HepG2 (cell line): Measurements from ENCODE around the gene SPATS2. TPM values are rescaled to one million over a fixed set of nuclear protein-coding genes. Genes with fewer than 3 reads are reported as not detected.
A peak's percentile ranks its signal among the peaks of the same experiment; 100 is the strongest.

Experiments
- ETV6 ChIP-seq: sonication (generic); formaldehyde crosslinking; conservative IDR thresholded peaks from 2 replicates; pipeline ENCODE4 v1.4.0; 2020; ENCODE audit warnings: missing genetic modification reagents
- HNF1A ChIP-seq, 2 experiments: sonication (generic) in 1 of 2; formaldehyde crosslinking in 1 of 2; IDR thresholded peaks; 2 replicates each; pipeline versions ENCODE4 v1.4.0 to v1.6.1; 2016 to 2020; ENCODE audit warnings: borderline replicate concordance in 1 of 2, low read depth in 1 of 2, mild to moderate bottlenecking in 1 of 2, missing genetic modification reagents in 1 of 2
- IKZF4 ChIP-seq: sonication (generic); formaldehyde crosslinking; IDR thresholded peaks from 2 replicates; pipeline ENCODE4 v1.5.1; 2020; ENCODE audit warnings: borderline replicate concordance, mild to moderate bottlenecking, low read depth, missing genetic modification reagents; ENCODE audit errors: not compliant biosample characterization
- KDM1A ChIP-seq: IDR thresholded peaks from 2 replicates; pipeline ENCODE4 v1.6.1; 2016; ENCODE audit warnings: missing compliant biosample characterization
- KLF9 ChIP-seq: IDR thresholded peaks from 2 replicates; pipeline ENCODE4 v1.6.1; 2016; ENCODE audit warnings: low read depth
- NFE2 ChIP-seq: sonication (generic); formaldehyde crosslinking; IDR thresholded peaks from 2 replicates; pipeline ENCODE4 v1.4.0; 2020; ENCODE audit warnings: missing genetic modification reagents
- PPARG ChIP-seq: conservative IDR thresholded peaks from 2 replicates; pipeline ENCODE4 v1.6.1; 2016; ENCODE audit warnings: missing biosample characterization, missing genetic modification reagents
- TEF ChIP-seq: sonication (generic); formaldehyde crosslinking; IDR thresholded peaks from 2 replicates; pipeline ENCODE4 v1.5.0; 2020; ENCODE audit warnings: missing genetic modification reagents
- YEATS2 ChIP-seq: sonication (generic); formaldehyde crosslinking; IDR thresholded peaks from 2 replicates; pipeline ENCODE4 v1.4.0; 2020; ENCODE audit warnings: missing genetic modification reagents, borderline replicate concordance
- ZNF317 ChIP-seq: sonication (generic); formaldehyde crosslinking; IDR thresholded peaks from 2 replicates; pipeline ENCODE4 v1.5.0; 2020; ENCODE audit warnings: mild to moderate bottlenecking, missing genetic modification reagents
- ZNF646 ChIP-seq: sonication (generic); formaldehyde crosslinking; IDR thresholded peaks from 2 replicates; pipeline ENCODE4 v1.9.0; 2021; ENCODE audit warnings: mild to moderate bottlenecking, missing genetic modification reagents
- ZNF652 ChIP-seq: IDR thresholded peaks from 2 replicates; pipeline ENCODE4 v1.6.1; 2016; ENCODE audit warnings: low read depth, borderline replicate concordance
- ZNF704 ChIP-seq: sonication (generic); formaldehyde crosslinking; IDR thresholded peaks from 2 replicates; pipeline ENCODE4 v1.8.1; 2023; ENCODE audit warnings: mild to moderate bottlenecking, inconsistent platforms, moderate library complexity, missing genetic modification reagents, borderline replicate concordance
- ZNF777 ChIP-seq: sonication (generic); formaldehyde crosslinking; IDR thresholded peaks from 2 replicates; pipeline ENCODE4 v1.4.0; 2020; ENCODE audit warnings: missing genetic modification reagents
- polyA plus RNA-seq, 8 experiments: library from polyadenylated mRNA; depleted of rRNA in 3 of 8; stranded (reverse) in 7 of 8; unstranded in 1 of 8; fragments of >200 nt; fragmentation: Illumina TruSeq in 4 of 8; extraction: Trizol in 4 of 8; gene quantifications; 2 replicates each; pipeline versions ENCODE4 v1.2.1 to v1.2.3, GENCODE V29; 2011 to 2016; ENCODE audit warnings: low read depth in 4 of 8, missing spikeins in 1 of 8, mixed read lengths in 1 of 8; ENCODE audit not compliant: insufficient read depth in 1 of 8
- total RNA-seq, 5 experiments: library from RNA; depleted of rRNA; stranded (reverse); fragments of >200 nt; fragmentation: Illumina TruSeq; extraction: Trizol; gene quantifications; 2 replicates each; pipeline ENCODE4 v1.2.3, GENCODE V29; 2016; ENCODE audit warnings: low read depth in 1 of 5

Gene SPATS2
- total and polyA plus RNA-seq, 2 of the 13 experiments (the other 11 are each of a cell fraction or from before 2014, with no cell fraction given): 19.3 to 28.1 TPM

GRCh38 chr12:49567611-49568441 is 200.6 kb downstream of the SPATS2 start, which contains the start of gene MCRS1 (continued):
- TF ChIP-seq PPARG (no peak; the same call in none of the 2 replicates), ZNF652 (CRISPR knock-in tag) (no peak), ZNF704 (CRISPR knock-in tag) (no peak), KLF9 (CRISPR knock-in tag) (peak; percentile 89; the same call in 1 of the 2 replicates), IKZF4 (CRISPR knock-in tag) (no peak), TEF (CRISPR knock-in tag) (no peak), YEATS2 (CRISPR knock-in tag) (peak; percentile 88; the same call in 1 of the 2 replicates), ZNF317 (CRISPR knock-in tag) (peak; percentile 38; the same call in 1 of the 2 replicates), ZNF777 (CRISPR knock-in tag) (no peak), ZNF646 (CRISPR knock-in tag) (no peak), HNF1A (IDR thresholded peaks at IDR 0.05; ENCODE audit: low read depth) (peak; percentile 41), HNF1A (CRISPR knock-in tag; IDR thresholded peaks at IDR 0.05; ENCODE audit: borderline replicate concordance) (peak; percentile 61; the same call in 1 of the 2 replicates), ETV6 (CRISPR knock-in tag) (no peak), NFE2 (CRISPR knock-in tag) (no peak), KDM1A (CRISPR knock-in tag) (no peak)
